Dendritic cell treated with granulocyte-macrophage colony-stimulating factor and Interleukin-4, amounts not matched to agents 40 ng/mL and 50 ng/mL, for 4 days (primary cell): Measurements from ENCODE around the gene FZD8.
A peak's percentile ranks its signal among the peaks of the same experiment; 100 is the strongest.

Experiments
- H3K27ac Mint-ChIP-seq: one replicate; pipeline ENCODE4 v1.8.0; 2022; ENCODE audit warnings: mild to moderate bottlenecking, mixed read lengths
- H3K27me3 Mint-ChIP-seq: one replicate; pipeline ENCODE4 v1.8.0; 2022; ENCODE audit warnings: mild to moderate bottlenecking, mixed read lengths
- H3K36me3 Mint-ChIP-seq: one replicate; pipeline ENCODE4 v1.8.0; 2022; ENCODE audit warnings: low read depth, mixed read lengths
- H3K4me1 Mint-ChIP-seq: one replicate; pipeline ENCODE4 v1.8.0; 2022; ENCODE audit warnings: low read depth, mixed read lengths
- H3K4me3 Mint-ChIP-seq: one replicate; pipeline ENCODE4 v1.8.0; 2022; ENCODE audit warnings: mild to moderate bottlenecking, moderate library complexity, mixed read lengths
- H3K9me3 Mint-ChIP-seq: one replicate; pipeline ENCODE4 v1.8.0; 2022; ENCODE audit warnings: mixed read lengths
- intact Hi-C: fragments of 100-400 bp; cut with micrococcal nuclease; formaldehyde crosslinking; loops from one replicate; pipeline ENCODE4 v1.15.0; 2022

The FZD8 gene

DNA sequence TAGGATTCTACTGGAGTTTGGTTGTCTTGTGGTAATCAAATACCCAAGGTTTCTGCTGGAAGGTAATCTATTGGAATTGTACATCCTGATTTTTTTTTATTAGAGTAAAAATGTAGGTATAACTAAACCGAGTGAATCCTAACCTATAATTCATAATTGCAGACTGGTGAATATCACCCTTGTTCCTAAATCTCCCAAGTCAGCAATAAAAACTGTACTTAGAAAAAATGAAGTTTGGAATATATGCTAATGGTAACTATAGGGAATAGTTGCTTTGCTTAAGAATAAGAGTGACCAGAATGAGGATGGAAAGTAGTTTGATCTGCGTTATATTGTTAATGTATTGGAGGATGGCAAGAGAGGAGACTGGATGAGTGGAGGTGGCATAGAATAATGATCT, 10.7 kb upstream of the FZD8 start:
- Mint-ChIP-seq H3K27me3 (peaks cover 11% of the 10 kb centered on the region), H3K4me1 (no peaks in the 10 kb centered on the region), H3K36me3 (no peaks in the 10 kb centered on the region), H3K27ac (no peak overlapping the region), H3K4me3 (no peak overlapping the region), H3K9me3 (no peaks in the 10 kb centered on the region)
- intact Hi-C loops: no loop called here

DNA sequence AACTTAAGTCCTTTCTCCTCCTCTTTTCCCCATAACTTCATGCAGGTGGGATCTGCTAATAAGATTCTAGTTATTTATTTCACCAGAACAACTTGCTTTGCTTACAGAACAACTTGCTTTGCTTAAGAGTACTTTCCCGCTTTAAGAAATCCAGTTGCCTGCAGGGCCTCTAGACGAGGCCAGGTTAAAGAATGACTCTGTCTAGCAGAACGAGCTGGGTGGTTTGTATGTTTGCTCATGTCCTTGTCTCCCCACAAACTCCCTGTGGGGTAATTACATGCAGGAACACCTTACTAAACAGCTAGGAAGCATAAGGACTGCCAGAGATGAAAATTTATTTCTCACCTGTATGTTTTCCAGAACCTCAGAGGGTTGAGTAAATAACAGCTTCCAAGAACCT, 8.8 kb upstream of the FZD8 start:
- no peak overlapping the region for H3K4me3 Mint-ChIP-seq
- intact Hi-C loops: no loop called here
- H3K9me3 Mint-ChIP-seq: no peaks in the 10 kb centered on the region
- no peak overlapping the region for H3K27ac Mint-ChIP-seq
- H3K27me3 Mint-ChIP-seq: peaks cover 16% of the 10 kb centered on the region
- H3K36me3 Mint-ChIP-seq: no peaks in the 10 kb centered on the region
- no peaks in the 10 kb centered on the region for H3K4me1 Mint-ChIP-seq

DNA sequence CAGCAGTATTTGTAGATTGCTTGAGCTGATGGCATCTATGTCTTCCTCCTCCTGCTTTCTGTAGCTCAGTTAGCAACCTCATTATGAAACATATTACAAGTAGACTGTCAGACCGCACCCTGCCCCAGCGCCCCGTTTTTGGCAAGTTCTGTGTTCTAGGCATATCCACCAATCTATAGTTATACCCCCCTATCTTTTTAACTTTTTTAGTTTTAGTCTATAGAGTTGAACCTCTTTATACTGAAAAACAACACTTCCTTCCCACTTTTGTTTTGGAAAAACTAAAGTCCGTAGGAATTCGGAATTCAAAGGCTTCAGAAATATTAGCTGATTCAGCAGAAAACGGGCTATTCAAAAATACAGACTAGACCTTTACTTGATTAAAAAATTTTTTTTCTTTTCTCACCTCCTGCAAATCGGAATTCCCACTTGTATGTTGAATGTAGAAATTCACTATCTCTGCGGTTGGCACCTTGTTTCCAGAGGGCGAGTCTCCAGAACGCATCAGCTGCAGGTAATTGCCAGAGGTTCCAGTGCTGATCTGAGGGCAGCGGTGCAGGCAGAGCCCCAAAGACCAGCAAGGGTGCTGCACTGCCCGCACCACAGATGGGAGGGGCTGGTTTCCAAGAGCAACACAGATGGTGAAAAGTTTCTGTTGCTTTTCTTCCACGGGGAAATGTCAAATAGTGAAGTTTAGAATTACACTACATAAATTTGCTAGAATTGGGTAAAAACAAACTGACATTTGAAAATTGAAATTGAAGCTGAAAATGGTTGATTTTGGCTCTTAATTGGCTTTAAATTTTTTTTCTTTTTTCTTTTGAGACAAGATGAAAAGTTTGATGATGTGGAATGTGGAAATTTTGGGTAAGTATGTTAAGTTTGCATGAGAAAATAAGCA, 2.2 kb upstream of the FZD8 start:
- Mint-ChIP-seq H3K36me3 (peaks cover 14% of the 10 kb centered on the region), H3K9me3 (no peaks in the 10 kb centered on the region), H3K4me1 (peaks cover 43% of the 10 kb centered on the region), H3K27ac (peak overlapping the region; percentile 68), H3K27me3 (peaks cover 60% of the 10 kb centered on the region), H3K4me3 (peak overlapping the region; percentile 81)
- intact Hi-C loops: no loop called here

DNA sequence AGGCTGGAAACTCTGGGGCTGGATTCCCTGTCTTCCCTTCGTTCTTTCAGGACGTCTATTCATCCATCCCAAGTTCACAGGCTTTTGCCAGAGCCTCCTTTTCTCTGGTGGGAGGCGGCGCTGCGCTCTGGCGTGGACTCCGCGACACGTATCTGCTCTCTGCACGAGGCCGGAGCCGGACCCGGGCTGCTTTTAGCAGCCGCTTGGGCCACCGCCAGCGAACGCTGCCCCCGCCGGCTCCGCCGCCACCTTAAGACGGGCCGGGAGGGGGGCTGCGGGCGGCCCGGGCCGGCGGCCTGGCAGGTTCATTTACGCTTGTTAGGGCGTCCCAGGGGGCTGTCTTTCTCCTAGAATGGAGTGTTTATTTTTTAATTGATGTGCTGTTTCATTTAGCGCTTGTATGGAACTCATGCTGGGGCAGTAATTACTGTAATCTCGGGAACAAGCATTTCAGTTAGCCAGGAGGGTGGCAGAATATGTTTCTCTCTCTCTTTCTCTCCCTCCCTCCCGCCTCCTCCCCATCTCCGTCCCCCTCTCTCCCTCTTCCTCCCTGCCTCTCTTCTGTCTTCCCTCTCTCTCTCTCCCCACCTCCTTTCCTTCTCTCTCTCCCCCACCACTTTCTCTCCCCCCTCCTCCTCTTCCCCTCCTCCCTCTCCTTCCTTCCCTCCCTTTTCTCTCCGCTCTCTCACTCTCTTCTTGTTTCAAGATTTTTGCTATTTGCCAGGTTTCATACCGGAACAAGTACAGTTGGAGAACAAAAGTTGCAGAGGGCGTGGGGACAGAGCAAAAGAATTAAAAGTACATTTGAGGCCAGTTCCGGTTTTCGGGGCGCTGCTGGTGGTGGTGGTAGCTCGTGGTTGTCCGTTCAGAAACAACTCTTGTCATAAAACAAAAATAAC, 1.3 kb upstream of the FZD8 start:
- Mint-ChIP-seq H3K4me3 (peak overlapping the region; percentile 81), H3K4me1 (peaks cover 43% of the 10 kb centered on the region), H3K36me3 (peaks cover 14% of the 10 kb centered on the region), H3K27ac (peak overlapping the region; percentile 68), H3K27me3 (peaks cover 64% of the 10 kb centered on the region), H3K9me3 (no peaks in the 10 kb centered on the region)
- intact Hi-C loops: no loop called here

DNA sequence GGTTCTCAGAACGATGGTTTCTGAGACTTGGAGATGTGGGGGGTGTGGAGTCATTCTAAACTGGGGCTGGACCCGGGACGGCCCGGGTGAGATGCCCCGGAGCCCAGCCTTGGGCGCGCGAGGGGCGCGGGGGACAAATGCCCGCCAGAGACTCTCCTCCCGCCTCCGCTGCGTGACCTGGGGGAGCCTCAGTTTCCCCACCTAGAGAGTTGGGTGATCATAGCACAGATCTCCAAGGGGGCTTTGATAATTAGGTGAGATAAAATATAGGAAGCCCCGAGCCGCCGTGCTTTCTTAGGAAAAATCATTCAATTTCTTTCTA, 658 bp upstream of the FZD8 start:
- peaks cover 69% of the 10 kb centered on the region for H3K27me3 Mint-ChIP-seq
- peak overlapping the region; percentile 68 for H3K27ac Mint-ChIP-seq
- H3K36me3 Mint-ChIP-seq: peaks cover 14% of the 10 kb centered on the region
- H3K9me3 Mint-ChIP-seq: no peaks in the 10 kb centered on the region
- H3K4me1 Mint-ChIP-seq: peaks cover 43% of the 10 kb centered on the region
- intact Hi-C loops: no loop called here
- H3K4me3 Mint-ChIP-seq: peak overlapping the region; percentile 81

DNA sequence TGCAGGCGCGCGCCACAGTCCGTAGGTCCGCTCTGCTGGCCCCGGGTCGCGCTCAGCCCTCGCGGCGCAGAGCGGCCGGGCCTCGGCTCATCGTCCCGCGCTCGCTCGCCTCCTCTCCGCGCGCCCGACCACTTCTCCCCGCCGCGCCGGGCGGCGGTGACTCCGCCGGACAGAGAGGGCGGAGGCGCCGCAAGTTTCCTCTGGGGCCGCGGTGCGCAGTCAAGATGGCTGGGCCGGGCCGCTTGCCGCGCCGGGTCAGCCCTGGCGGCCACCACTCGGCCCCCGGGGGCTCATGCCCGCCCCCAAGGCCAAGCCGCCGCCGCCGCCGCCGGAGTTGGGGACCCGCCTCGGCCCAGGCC, 441 bp downstream of the FZD8 start:
- Mint-ChIP-seq H3K27me3 (peaks cover 80% of the 10 kb centered on the region), H3K36me3 (peaks cover 14% of the 10 kb centered on the region), H3K4me1 (peaks cover 43% of the 10 kb centered on the region), H3K9me3 (no peaks in the 10 kb centered on the region), H3K27ac (peak overlapping the region; percentile 68), H3K4me3 (peak overlapping the region; percentile 81)
- intact Hi-C loops: no loop called here

DNA sequence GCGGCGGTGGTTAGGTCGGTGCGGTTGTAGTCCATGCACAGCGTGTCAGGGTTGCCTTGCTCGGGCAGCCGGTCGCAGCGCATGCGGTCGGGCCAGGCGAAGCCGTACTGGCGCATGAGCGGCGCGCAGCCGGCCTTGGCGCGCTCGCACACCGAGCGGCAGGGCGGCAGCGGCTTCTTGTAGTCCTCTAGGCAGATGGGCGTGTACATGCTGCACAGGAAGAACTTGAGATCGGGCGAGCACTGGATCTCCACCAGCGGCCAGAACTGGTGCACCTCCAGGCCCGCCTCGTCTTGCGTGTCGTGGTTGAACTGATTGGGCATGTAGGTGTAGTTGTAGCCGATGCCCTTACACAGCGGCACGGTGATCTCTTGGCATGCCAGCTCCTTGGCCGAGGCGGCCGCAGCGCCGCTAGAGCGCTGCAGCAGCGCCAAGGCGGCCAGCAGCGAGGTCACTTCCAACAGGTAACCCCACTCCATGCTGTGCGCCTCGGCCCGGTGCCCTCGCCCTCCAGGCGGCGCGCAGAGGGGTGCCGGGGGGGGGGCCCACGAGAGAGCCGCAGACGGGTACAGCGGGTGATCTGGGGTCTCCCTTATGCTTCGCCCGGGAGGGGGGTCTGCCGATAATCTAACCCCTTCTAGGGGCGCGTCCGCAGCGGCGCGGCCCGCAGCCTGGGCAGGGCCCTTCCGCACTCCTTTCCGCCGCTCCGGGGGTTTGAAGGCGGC, 983 bp downstream of the FZD8 start:
- Mint-ChIP-seq H3K27me3 (peaks cover 81% of the 10 kb centered on the region), H3K9me3 (no peaks in the 10 kb centered on the region), H3K4me3 (peak overlapping the region; percentile 81), H3K4me1 (peaks cover 43% of the 10 kb centered on the region), H3K27ac (no peak overlapping the region), H3K36me3 (peaks cover 14% of the 10 kb centered on the region)
- intact Hi-C loops: no loop called here

DNA sequence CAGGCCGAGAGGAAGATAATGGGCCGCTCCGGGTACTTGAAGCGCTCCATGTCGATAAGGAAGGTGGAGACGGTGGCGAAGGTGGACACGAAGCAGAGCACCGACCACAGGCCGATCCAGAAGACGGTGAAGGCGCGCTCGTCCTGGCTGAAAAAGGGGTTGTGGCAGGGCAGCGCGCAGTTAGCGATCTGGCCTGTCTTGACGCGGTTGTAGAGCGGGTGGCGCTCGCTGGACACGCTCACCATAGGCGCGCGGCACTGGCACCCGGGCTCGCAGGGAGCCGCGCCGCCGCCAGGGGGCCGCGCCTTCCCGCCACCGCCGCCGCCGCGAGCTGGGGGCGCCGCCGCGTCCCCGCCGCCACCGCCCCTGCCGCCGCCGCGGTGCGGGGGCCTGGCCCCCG, 1.6 kb downstream of the FZD8 start:
- Mint-ChIP-seq H3K27ac (no peak overlapping the region), H3K4me1 (peaks cover 43% of the 10 kb centered on the region), H3K27me3 (peaks cover 81% of the 10 kb centered on the region), H3K9me3 (no peaks in the 10 kb centered on the region), H3K36me3 (peaks cover 14% of the 10 kb centered on the region), H3K4me3 (peak overlapping the region; percentile 75)
- intact Hi-C loops: no loop called here

DNA sequence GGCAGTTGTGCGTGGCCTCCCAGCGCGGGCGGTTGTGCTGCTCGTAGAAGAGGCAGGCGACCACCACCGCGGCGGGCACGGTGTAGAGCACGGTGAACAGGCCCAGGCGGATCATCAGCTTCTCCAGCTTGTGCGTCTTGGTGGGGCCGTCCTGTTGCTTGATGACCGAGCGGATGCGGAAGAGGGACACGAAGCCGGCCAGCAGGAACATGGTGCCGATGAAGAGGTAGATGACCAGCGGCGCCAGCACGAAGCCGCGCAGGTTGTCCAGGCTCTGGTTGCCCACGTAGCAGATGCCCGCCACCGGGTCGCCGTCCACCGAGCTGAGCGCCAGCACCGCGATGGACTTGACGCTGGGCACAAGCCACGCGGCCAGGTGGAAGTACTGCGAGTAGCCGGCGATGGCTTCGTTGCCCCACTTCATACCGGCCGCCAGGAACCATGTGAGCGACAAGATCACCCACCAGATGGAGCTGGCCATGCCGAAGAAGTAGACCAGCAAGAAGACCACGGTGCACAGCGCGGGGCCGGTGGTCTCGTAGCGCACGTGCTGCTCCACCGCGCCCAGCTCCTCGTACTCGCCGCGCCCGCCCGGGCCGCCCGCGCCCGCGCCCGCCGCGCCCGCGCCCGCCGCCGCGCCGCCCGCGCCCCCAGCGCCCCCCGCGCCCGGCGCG, 2.2 kb downstream of the FZD8 start:
- Mint-ChIP-seq H3K9me3 (no peaks in the 10 kb centered on the region), H3K27me3 (peaks cover 76% of the 10 kb centered on the region), H3K4me3 (peak overlapping the region; percentile 75), H3K36me3 (peaks cover 14% of the 10 kb centered on the region), H3K4me1 (peaks cover 43% of the 10 kb centered on the region), H3K27ac (no peak overlapping the region)
- intact Hi-C loops: loop anchor here (5.0 kb wide), 3 partner anchors 1137 to 1857 kb away; no protein-coding TSS in a partner anchor

DNA sequence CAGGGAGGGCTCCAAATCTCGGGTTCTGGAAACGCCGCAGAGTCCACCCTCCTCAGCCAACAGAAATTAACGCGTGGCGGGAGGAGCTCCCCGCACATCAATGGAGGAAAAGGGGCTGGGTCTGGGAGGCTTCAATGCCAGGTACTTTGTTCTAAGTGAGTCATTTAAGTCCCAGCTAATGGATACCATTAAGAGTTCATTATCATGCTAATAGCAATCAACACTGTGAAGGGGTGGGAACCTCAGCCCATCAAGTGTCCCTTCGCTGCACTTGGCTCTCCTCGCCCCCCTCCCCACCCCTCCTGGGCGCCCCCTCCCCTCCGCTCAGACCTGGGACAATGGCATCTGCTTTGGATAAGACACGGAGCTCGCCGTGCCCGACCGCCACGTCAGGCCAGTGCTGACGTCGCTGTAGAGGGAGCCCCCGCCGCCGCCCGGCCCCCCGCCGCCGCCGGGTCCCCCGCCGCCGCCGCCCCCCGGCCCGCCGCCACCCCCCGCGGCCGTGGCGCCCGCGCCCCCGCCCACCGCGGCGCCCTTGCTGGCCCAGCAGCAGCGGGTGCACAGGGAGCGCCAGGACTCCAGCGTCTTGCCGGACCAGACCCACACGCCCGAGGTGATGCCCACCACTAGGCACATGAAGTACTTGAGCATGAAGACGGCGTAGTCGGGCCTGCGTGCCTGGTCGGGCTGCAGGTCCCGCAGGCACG, 2.9 kb downstream of the FZD8 start:
- Mint-ChIP-seq H3K9me3 (no peaks in the 10 kb centered on the region), H3K4me1 (peaks cover 42% of the 10 kb centered on the region), H3K36me3 (peaks cover 14% of the 10 kb centered on the region), H3K27ac (no peak overlapping the region), H3K27me3 (peaks cover 69% of the 10 kb centered on the region), H3K4me3 (peak overlapping the region; percentile 58)
- intact Hi-C loops: loop anchor here (5.0 kb wide), 3 partner anchors 1138 to 1858 kb away; no protein-coding TSS in a partner anchor

DNA sequence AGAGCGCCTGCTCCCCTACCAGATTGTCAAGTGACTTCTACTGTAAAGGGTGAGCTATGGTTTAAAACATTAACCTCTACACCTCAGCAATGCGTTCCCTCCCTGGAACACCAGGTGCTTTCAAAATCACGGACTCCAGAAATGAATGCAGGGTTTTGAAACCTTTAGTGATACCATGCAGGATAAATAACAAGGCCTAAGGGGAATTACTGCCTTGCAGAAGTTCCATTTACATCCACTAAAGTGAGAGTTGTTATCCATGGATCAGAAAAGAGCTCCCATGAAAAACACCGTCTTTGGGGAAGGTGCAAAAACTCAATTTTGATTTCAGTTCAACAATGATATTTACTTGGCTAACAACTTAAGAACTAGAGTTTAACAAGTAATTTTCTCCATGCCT, 4.0 kb downstream of the FZD8 start:
- Mint-ChIP-seq H3K4me1 (peaks cover 32% of the 10 kb centered on the region), H3K27ac (no peak overlapping the region), H3K36me3 (peaks cover 14% of the 10 kb centered on the region), H3K27me3 (peaks cover 59% of the 10 kb centered on the region), H3K9me3 (no peaks in the 10 kb centered on the region), H3K4me3 (no peak overlapping the region)
- intact Hi-C loops: loop anchor here (5.0 kb wide), 3 partner anchors 1139 to 1859 kb away; no protein-coding TSS in a partner anchor

DNA sequence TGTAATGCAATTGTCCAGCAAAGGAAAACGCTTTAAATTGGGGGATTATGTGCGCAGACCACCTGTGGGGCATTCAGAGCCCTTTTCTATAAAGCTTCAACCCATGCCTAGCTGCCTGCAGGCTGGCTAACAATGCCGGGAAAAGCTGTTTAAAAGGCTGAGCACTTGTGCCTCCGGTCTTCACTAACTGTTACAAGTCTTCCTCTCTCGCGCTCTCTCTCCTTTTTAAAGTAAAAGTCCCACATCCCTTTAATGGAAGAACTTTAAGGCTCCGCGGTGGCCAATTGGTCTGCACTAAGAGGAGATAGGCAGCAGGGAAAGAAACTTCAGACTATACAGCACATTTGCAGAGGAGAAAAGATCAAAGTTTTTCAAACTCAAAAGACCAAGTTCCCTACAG, 4.6 kb downstream of the FZD8 start:
- Mint-ChIP-seq H3K27ac (no peak overlapping the region), H3K9me3 (no peaks in the 10 kb centered on the region), H3K36me3 (peaks cover 14% of the 10 kb centered on the region), H3K4me1 (peaks cover 26% of the 10 kb centered on the region), H3K4me3 (no peak overlapping the region), H3K27me3 (peaks cover 56% of the 10 kb centered on the region)
- intact Hi-C loops: loop anchor here (5.0 kb wide), 3 partner anchors 1140 to 1860 kb away; no protein-coding TSS in a partner anchor

DNA sequence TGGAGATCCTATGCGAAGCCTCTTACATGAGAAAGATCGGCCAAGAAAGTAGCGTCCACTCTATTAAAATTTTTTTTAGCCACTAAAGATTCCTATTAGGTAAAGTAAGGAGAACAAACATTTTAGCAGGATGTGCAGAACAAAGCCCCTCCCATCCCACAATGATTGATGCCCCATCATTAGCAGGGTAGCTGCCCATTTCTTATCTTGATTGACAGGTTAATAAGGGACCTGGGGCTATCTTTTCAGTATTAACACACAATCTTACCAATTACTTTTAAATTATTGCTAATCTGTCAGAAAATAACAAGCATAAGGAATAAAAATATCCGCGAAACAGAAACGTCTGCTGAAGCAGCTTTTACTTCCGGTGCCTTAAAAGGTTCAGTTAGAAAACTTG, 5.1 kb downstream of the FZD8 start:
- Mint-ChIP-seq H3K36me3 (peaks cover 10% of the 10 kb centered on the region), H3K9me3 (no peaks in the 10 kb centered on the region), H3K27ac (no peak overlapping the region), H3K4me1 (peaks cover 21% of the 10 kb centered on the region), H3K4me3 (no peak overlapping the region), H3K27me3 (peaks cover 51% of the 10 kb centered on the region)
- intact Hi-C loops: loop anchor here (5.0 kb wide), 3 partner anchors 1140 to 1860 kb away; no protein-coding TSS in a partner anchor
